ENCODE data around the gene PIM3.

- no peak for TF ChIP-seq POLR2A (IDR thresholded peaks at IDR 0.05)
- TF ChIP-seq, protein P1, sequence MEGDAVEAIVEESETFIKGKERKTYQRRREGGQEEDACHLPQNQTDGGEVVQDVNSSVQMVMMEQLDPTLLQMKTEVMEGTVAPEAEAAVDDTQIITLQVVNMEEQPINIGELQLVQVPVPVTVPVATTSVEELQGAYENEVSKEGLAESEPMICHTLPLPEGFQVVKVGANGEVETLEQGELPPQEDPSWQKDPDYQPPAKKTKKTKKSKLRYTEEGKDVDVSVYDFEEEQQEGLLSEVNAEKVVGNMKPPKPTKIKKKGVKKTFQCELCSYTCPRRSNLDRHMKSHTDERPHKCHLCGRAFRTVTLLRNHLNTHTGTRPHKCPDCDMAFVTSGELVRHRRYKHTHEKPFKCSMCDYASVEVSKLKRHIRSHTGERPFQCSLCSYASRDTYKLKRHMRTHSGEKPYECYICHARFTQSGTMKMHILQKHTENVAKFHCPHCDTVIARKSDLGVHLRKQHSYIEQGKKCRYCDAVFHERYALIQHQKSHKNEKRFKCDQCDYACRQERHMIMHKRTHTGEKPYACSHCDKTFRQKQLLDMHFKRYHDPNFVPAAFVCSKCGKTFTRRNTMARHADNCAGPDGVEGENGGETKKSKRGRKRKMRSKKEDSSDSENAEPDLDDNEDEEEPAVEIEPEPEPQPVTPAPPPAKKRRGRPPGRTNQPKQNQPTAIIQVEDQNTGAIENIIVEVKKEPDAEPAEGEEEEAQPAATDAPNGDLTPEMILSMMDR (IDR thresholded peaks at IDR 0.05): no peak
Observed at GRCh38 chr22:49968831-49969661, 8.5 kb downstream of the PIM3 start.
